22Rv1 (cell line): Measurements from ENCODE around the gene DUOX2.

Experiments
- H3K27ac ChIP-seq: fragments of 450-650 bp; 2 replicates; pipeline ENCODE4 v1.5.1; 2017
- CTCF ChIP-seq: fragments of 450-650 bp; IDR thresholded peaks from 2 replicates; pipeline ENCODE4 v1.5.1; 2017; ENCODE audit warnings: mild to moderate bottlenecking
- ZFX ChIP-seq: fragments of 450-650 bp; IDR thresholded peaks from 2 replicates; pipeline ENCODE4 v1.6.1; 2017; ENCODE audit warnings: antibody characterized with exemption, borderline replicate concordance

The DUOX2 gene

DNA sequence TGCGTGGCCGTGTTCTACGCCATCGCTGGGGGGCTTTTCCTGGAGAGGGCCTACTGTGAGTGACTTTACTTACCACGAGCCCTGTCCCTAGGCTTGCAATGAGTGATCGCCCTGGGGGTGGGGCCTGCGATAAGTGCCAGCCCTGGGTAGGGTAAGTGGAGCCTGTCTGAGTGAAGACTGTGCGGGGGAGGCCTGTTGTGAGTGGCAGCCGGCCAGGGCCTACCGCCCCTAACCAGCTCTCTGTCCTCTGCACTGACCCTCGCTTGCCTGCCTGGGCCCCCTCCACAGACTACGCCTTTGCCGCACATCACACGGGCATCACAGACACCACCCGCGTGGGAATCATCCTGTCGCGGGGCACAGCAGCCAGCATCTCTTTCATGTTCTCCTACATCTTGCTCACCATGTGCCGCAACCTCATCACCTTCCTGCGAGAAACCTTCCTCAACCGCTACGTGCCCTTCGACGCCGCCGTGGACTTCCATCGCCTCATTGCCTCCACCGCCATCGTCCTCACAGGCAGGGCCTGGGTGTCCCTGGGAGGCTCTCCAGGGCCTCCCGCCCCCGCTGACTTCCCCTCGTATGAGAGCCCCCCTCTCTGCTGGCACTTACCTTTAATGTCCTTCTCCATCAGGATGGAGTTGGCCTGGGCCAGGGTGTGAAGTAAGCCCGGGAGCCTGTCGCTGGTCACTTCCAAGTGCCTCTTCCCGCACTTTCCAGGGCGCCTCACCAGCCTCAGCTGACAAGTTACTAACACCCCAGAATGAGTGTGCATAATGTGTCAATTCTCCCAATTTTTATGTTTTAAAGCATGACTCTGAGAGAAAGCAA lies 38.2 kb upstream of the DUOX2 start:
- H3K27ac ChIP-seq = no peak overlapping the region
- TF ChIP-seq CTCF (no peak), ZFX (no peak)

GRCh38 chr15:45150997-45151396 lies 37.0 kb upstream of the DUOX2 start:
- TF ChIP-seq ZFX (no peak), CTCF (no peak)
- no peak overlapping the region for H3K27ac ChIP-seq

- no peak for TF ChIP-seq CTCF
- no peak overlapping the region for H3K27ac ChIP-seq
These were observed 36.5 kb upstream of the DUOX2 start for GRCh38 chr15:45150481-45150880.

- no peak overlapping the region for H3K27ac ChIP-seq
- TF ChIP-seq ZFX = no peak
- no peak for TF ChIP-seq CTCF
These were observed 35.1 kb upstream of the DUOX2 start for GRCh38 chr15:45149060-45149459.

DNA sequence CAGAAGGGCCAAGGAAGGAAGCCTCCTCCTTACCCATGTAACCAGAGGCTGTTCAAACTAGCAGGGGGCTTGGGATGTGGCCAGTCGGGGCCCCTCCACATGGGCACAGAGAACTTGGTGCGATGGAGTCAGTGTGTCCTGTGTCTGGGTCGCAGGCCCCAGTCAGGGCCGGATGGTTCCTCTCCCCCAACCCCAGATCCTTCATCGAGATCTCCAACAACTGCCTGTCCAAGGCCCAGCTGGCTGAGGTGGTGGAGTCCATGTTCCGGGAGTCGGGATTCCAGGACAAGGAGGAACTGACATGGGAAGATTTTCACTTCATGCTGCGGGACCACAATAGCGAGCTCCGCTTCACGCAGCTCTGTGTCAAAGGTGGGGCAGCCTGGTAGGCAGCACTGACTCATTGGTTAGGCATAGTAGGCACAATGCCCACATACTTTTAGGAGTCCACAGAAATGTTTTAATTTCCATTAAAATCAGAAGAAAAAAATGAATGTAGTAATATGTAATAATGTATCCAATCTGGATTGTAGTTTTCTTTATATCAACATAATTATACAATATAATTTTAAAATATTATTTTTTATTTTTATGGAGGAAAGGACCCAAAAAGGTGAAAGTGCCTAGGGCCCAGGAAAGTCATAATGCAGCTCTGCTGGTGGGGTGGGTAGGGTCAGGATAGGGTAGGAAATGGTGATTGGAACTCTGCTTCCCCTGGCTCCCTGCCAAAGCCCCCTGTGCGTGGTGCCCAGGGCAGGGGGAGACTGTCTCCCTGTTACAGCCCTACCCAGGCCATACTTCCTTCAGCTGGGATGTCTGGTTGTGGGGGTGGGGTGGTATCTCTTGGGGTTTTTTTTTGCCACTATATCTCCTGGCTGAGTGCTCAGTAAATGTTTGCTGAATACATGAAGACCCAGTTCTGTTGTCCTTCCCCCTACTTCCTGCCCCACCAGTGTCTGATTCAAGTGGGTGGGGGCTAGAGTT lies 34.4 kb upstream of the DUOX2 start:
- TF ChIP-seq ZFX = no peak
- no peak for TF ChIP-seq CTCF
- H3K27ac ChIP-seq = no peak overlapping the region

DNA sequence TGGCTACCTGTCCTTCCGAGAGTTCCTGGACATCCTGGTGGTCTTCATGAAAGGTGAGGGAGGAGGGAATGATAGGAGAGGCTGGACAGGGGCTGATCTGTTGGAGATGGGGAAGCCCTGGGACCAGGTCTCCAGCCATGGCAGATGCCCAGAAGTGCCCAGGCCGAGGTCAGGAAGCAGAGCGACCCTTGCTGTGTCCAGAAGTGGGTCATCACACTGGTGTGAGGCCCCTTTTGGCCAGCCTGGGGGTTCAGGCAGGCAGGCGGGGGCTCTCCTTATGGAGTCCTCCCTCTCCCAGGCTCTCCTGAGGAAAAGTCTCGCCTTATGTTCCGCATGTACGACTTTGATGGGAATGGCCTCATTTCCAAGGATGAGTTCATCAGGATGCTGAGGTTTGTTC lies 33.6 kb upstream of the DUOX2 start:
- no peak overlapping the region for H3K27ac ChIP-seq
- no peak for TF ChIP-seq CTCF
- TF ChIP-seq ZFX = no peak

DNA sequence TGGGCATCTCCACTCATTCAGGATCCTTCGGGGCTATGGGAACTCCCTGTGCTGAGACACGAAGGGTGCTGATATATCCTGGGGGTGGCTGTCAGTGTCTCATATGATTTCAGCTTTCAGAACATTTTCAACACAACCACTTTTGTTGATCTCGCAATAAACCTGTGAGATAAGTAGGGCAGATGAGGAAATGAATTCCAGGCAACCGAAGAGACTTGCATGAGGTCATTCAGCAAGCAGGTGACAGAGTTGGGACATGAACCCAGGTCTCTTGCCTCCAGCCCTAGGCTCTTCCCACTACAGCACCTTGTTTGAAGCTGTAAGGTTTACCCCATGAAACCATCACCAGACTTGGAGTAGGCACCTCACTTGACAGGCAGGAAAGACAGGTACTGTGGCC lies 32.4 kb upstream of the DUOX2 start:
- no peak overlapping the region for H3K27ac ChIP-seq
- TF ChIP-seq ZFX (no peak), CTCF (no peak)
